Glutamatergic neuron (in vitro differentiated cells): ENCODE results near the gene MACROD2. TPM values are rescaled to one million over a fixed set of nuclear protein-coding genes. Genes with fewer than 3 reads are reported as not detected.
A peak's percentile ranks its signal among the peaks of the same experiment; 100 is the strongest.

Experiments used
- DNase-seq: peaks from one replicate; pipeline ENCODE4 v3.0.0; 2022
- H3K27ac Mint-ChIP-seq: one replicate; pipeline ENCODE4 v1.8.0; 2020; ENCODE audit warnings: mild to moderate bottlenecking, mixed read lengths, inconsistent platforms; ENCODE audit not compliant: unreplicated experiment
- H3K27me3 Mint-ChIP-seq: one replicate; pipeline ENCODE4 v1.8.0; 2020; ENCODE audit warnings: mild to moderate bottlenecking, moderate library complexity, mixed read lengths, inconsistent platforms; ENCODE audit not compliant: unreplicated experiment
- H3K36me3 Mint-ChIP-seq: one replicate; pipeline ENCODE4 v1.8.0; 2020; ENCODE audit warnings: mild to moderate bottlenecking, mixed read lengths, inconsistent platforms; ENCODE audit not compliant: unreplicated experiment
- H3K4me1 Mint-ChIP-seq: one replicate; pipeline ENCODE4 v1.8.0; 2020; ENCODE audit warnings: mild to moderate bottlenecking, low read depth, mixed read lengths, inconsistent platforms; ENCODE audit not compliant: unreplicated experiment
- H3K4me3 Mint-ChIP-seq: one replicate; pipeline ENCODE4 v1.8.0; 2020; ENCODE audit warnings: mild to moderate bottlenecking, mixed read lengths, inconsistent platforms; ENCODE audit not compliant: unreplicated experiment
- H3K9me3 Mint-ChIP-seq: one replicate; pipeline ENCODE4 v1.8.0; 2020; ENCODE audit warnings: mild to moderate bottlenecking, moderate library complexity, mixed read lengths, inconsistent platforms; ENCODE audit not compliant: unreplicated experiment
- total RNA-seq: library from RNA; stranded (reverse); fragmentation: NEBNext Ultra II Directional; extraction: Animal tissue kit (Norgen Biotek cat#: 25700); gene quantifications from one replicate; pipeline ENCODE4 v1.2.1, GENCODE V29; 2021; ENCODE audit not compliant: unreplicated experiment
- TF ChIP-seq, protein P1 (sequence below): fragments of 200-600 bp; sonication (generic); IDR thresholded peaks from one replicate; pipeline ENCODE4 v1.5.0; 2021; ENCODE audit not compliant: partially characterized antibody, unreplicated experiment

MACROD2 gene
- total RNA-seq, 1 donor from 2014 or later: 8.7 TPM

- TF ChIP-seq, protein P1, sequence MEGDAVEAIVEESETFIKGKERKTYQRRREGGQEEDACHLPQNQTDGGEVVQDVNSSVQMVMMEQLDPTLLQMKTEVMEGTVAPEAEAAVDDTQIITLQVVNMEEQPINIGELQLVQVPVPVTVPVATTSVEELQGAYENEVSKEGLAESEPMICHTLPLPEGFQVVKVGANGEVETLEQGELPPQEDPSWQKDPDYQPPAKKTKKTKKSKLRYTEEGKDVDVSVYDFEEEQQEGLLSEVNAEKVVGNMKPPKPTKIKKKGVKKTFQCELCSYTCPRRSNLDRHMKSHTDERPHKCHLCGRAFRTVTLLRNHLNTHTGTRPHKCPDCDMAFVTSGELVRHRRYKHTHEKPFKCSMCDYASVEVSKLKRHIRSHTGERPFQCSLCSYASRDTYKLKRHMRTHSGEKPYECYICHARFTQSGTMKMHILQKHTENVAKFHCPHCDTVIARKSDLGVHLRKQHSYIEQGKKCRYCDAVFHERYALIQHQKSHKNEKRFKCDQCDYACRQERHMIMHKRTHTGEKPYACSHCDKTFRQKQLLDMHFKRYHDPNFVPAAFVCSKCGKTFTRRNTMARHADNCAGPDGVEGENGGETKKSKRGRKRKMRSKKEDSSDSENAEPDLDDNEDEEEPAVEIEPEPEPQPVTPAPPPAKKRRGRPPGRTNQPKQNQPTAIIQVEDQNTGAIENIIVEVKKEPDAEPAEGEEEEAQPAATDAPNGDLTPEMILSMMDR: no peak
- Mint-ChIP-seq H3K9me3 (peaks cover 2% of the 10 kb centered on the region), H3K27me3 (no peaks in the 10 kb centered on the region), H3K27ac (no peak overlapping the region), H3K4me3 (no peak overlapping the region), H3K4me1 (no peaks in the 10 kb centered on the region), H3K36me3 (no peaks in the 10 kb centered on the region)
- DNase-seq: no peak
These were observed 1658.3 kb downstream of the MACROD2 start for GRCh38 chr20:15653396-15654207.

- H3K4me1 Mint-ChIP-seq: no peaks in the 10 kb centered on the region
- H3K36me3 Mint-ChIP-seq: no peaks in the 10 kb centered on the region
- TF ChIP-seq, protein P1: peak; percentile 79
- H3K27me3 Mint-ChIP-seq: no peaks in the 10 kb centered on the region
- H3K27ac Mint-ChIP-seq: no peak overlapping the region
- peaks cover 2% of the 10 kb centered on the region for H3K9me3 Mint-ChIP-seq
- no peak for DNase-seq
- no peak overlapping the region for H3K4me3 Mint-ChIP-seq
These were observed 1658.9 kb downstream of the MACROD2 start for GRCh38 chr20:15654208-15654649.

- DNase-seq: no peak
- Mint-ChIP-seq H3K27me3 (no peaks in the 10 kb centered on the region), H3K36me3 (no peaks in the 10 kb centered on the region), H3K4me1 (no peaks in the 10 kb centered on the region), H3K9me3 (peaks cover 2% of the 10 kb centered on the region), H3K27ac (no peak overlapping the region), H3K4me3 (no peak overlapping the region)
- TF ChIP-seq, protein P1: no peak
These were observed 1660.1 kb downstream of the MACROD2 start for GRCh38 chr20:15655295-15655874.

GRCh38 chr20:15656124-15656523, 1660.8 kb downstream of the MACROD2 start:
- H3K27me3 Mint-ChIP-seq: no peaks in the 10 kb centered on the region
- DNase-seq: no peak
- H3K4me1 Mint-ChIP-seq: no peaks in the 10 kb centered on the region
- H3K4me3 Mint-ChIP-seq: no peak overlapping the region
- no peak overlapping the region for H3K27ac Mint-ChIP-seq
- H3K9me3 Mint-ChIP-seq: peaks cover 2% of the 10 kb centered on the region
- TF ChIP-seq, protein P1: no peak
- no peaks in the 10 kb centered on the region for H3K36me3 Mint-ChIP-seq

- no peak overlapping the region for H3K4me3 Mint-ChIP-seq
- no peak overlapping the region for H3K27ac Mint-ChIP-seq
- TF ChIP-seq, protein P1: no peak
- no peaks in the 10 kb centered on the region for H3K4me1 Mint-ChIP-seq
- H3K36me3 Mint-ChIP-seq: no peaks in the 10 kb centered on the region
- no peak for DNase-seq
- no peaks in the 10 kb centered on the region for H3K27me3 Mint-ChIP-seq
- peaks cover 2% of the 10 kb centered on the region for H3K9me3 Mint-ChIP-seq
These were observed 1663.0 kb downstream of the MACROD2 start for GRCh38 chr20:15658295-15658694.
